HCT116 (cell line): ENCODE results near the gene ITIH5. TPM values are rescaled to one million over a fixed set of nuclear protein-coding genes. Genes with fewer than 3 reads are reported as not detected.

Source experiments
- ATAC-seq: fragments of 200-7000 bp; cut with Tn5 transposase; 2 replicates; pipeline ENCODE4 v1.9.1; 2020; ENCODE audit warnings: mild to moderate bottlenecking, moderate library complexity
- BruUV-seq: library from RNA; stranded (reverse); fragments of 400-500 nt; replicated peaks from 2 replicates; lab custom pipeline; 2021; lab: Mats Ljungman, UMichigan
- CTCF ChIA-PET: fragments of 300-600 bp; sonication (Branson Sonifier 250); formaldehyde crosslinking; loops from one replicate; lab custom pipeline; 2021; ENCODE audit warnings: antibody characterized with exemption; lab: Charles Lee
- POLR2A ChIA-PET: fragments of 300-600, 350-600 bp; sonication (Branson Sonifier 250); formaldehyde crosslinking; loops from one replicate; lab custom pipeline; 2021; ENCODE audit warnings: antibody characterized with exemption; lab: Charles Lee
- RAD21 ChIA-PET, 2 experiments: fragments of 300-600 bp; sonication (Branson Sonifier 250); formaldehyde crosslinking; loops; one replicate each; lab custom pipeline; 2023; ENCODE audit warnings: low total read pairs in 2 of 2; ENCODE audit not compliant: uncharacterized antibody in 2 of 2, unreplicated experiment in 2 of 2, low non-redundant PET in 1 of 2; lab: Charles Lee
- DNase-seq: peaks from one replicate; pipeline ENCODE4 v3.0.0-alpha.2; 2010; ENCODE audit warnings: low read depth, low spot score
- H2AFZ ChIP-seq: fragments of 200-600 bp; shearing (Covaris generic), sonication (generic); 2 replicates; pipeline ENCODE4 v1.6.1; 2017; ENCODE audit warnings: low read depth, mixed run types, mixed read lengths, antibody characterized with exemption, low read length; ENCODE audit not compliant: poor library complexity, severe bottlenecking
- H3K27ac ChIP-seq: 2 replicates; pipeline ENCODE4 v1.5.1; 2012; ENCODE audit warnings: low read depth, low read length
- H3K27me3 ChIP-seq: fragments of 200-600 bp; sonication (generic); 2 replicates; pipeline ENCODE4 v1.6.1; 2016; ENCODE audit warnings: mixed run types, low read length, mixed read lengths; ENCODE audit not compliant: insufficient read depth
- H3K36me3 ChIP-seq, 2 experiments: fragments of 200-500 bp in 1 of 2; fragments of 200-600 bp in 1 of 2; sonication (Bioruptor generic) in 1 of 2; sonication (generic) in 1 of 2; 2 replicates each; pipeline versions ENCODE4 v1.5.1 to v1.6.1; 2014 to 2016; ENCODE audit warnings: low read length in 2 of 2, inconsistent platforms in 1 of 2, mixed read lengths in 1 of 2, mixed run types in 1 of 2; ENCODE audit not compliant: insufficient read depth in 2 of 2, control insufficient read depth in 1 of 2
- H3K4me1 ChIP-seq, 2 experiments: fragments of 200-600 bp in 1 of 2; sonication (generic) in 1 of 2; 2 replicates each; pipeline versions ENCODE4 v1.5.1 to v1.6.1; 2012 to 2017; ENCODE audit warnings: low read length in 2 of 2, inconsistent platforms in 1 of 2, mild to moderate bottlenecking in 1 of 2, mixed read lengths in 1 of 2, mixed run types in 1 of 2, moderate library complexity in 1 of 2; ENCODE audit not compliant: insufficient read depth in 2 of 2, control insufficient read depth in 1 of 2
- H3K4me2 ChIP-seq: fragments of 200-600 bp; sonication (generic); 2 replicates; pipeline ENCODE4 v1.6.1; 2017; ENCODE audit warnings: mixed run types, low read length, mixed read lengths
- H3K4me3 ChIP-seq, 2 experiments: fragments of 200-600 bp in 1 of 2; sonication (generic) in 1 of 2; replicated peaks in 1 of 2; 2 replicates each; pipeline ENCODE4 v1.5.1; 2011 to 2016; ENCODE audit warnings: low read length in 2 of 2, control low read depth in 1 of 2, low read depth in 1 of 2, mild to moderate bottlenecking in 1 of 2, mixed read lengths in 1 of 2, mixed run types in 1 of 2
- H3K79me2 ChIP-seq: fragments of 200-600 bp; sonication (generic); 2 replicates; pipeline ENCODE4 v1.6.1; 2017; ENCODE audit warnings: mild to moderate bottlenecking, mixed run types, low read length, moderate library complexity, mixed read lengths; ENCODE audit not compliant: insufficient read depth
- H3K9ac ChIP-seq: fragments of 200-600 bp; sonication (generic); 2 replicates; pipeline ENCODE4 v1.6.1; 2016; ENCODE audit warnings: low read length, mixed read lengths
- H3K9me2 ChIP-seq: fragments of 200-600 bp; sonication (generic), shearing (Covaris generic); 2 replicates; pipeline ENCODE4 v1.6.1; 2017; ENCODE audit warnings: mixed run types, mild to moderate bottlenecking, moderate library complexity; ENCODE audit not compliant: insufficient read depth
- H3K9me3 ChIP-seq, 2 experiments: fragments of 200-500 bp in 1 of 2; fragments of 200-600 bp in 1 of 2; sonication (Bioruptor generic) in 1 of 2; sonication (generic) in 1 of 2; 2 replicates each; pipeline ENCODE4 v1.6.1; 2014 to 2017; ENCODE audit warnings: low read length in 2 of 2, mixed read lengths in 2 of 2, inconsistent platforms in 1 of 2, low read depth in 1 of 2, mild to moderate bottlenecking in 1 of 2, mixed run types in 1 of 2, moderate library complexity in 1 of 2; ENCODE audit not compliant: control insufficient read depth in 1 of 2, insufficient read depth in 1 of 2
- H4K20me1 ChIP-seq: fragments of 200-600 bp; sonication (generic), shearing (Covaris generic); 2 replicates; pipeline ENCODE4 v1.6.1; 2017; ENCODE audit warnings: mixed run types, mild to moderate bottlenecking, moderate library complexity; ENCODE audit not compliant: insufficient read depth
- ATF3 ChIP-seq: IDR thresholded peaks from 2 replicates; pipeline ENCODE4 v1.6.1; 2012
- CBX3 ChIP-seq: IDR thresholded peaks from 2 replicates; pipeline ENCODE4 v1.6.1; 2012; ENCODE audit warnings: low read depth
- CEBPB ChIP-seq: IDR thresholded peaks from 2 replicates; pipeline ENCODE4 v1.6.1; 2012; ENCODE audit warnings: low read depth
- EGR1 ChIP-seq: IDR thresholded peaks from 2 replicates; pipeline ENCODE4 v1.6.1; 2012; ENCODE audit warnings: low read depth
- EZH2phosphoT487 ChIP-seq: fragments of 200-600 bp; IDR thresholded peaks from 2 replicates; pipeline ENCODE4 v1.6.1; 2018; ENCODE audit warnings: antibody characterized with exemption, borderline replicate concordance
- MAX ChIP-seq: IDR thresholded peaks from 2 replicates; pipeline ENCODE4 v1.6.1; 2012
- RAD21 ChIP-seq: IDR thresholded peaks from 2 replicates; pipeline ENCODE4 v1.6.1; 2012; ENCODE audit warnings: low read depth, mild to moderate bottlenecking
- REST ChIP-seq: IDR thresholded peaks from 2 replicates; pipeline ENCODE4 v1.6.1; 2012; ENCODE audit warnings: low read depth
- SIN3A ChIP-seq: IDR thresholded peaks from 2 replicates; pipeline ENCODE4 v1.6.1; 2012; ENCODE audit warnings: low read depth
- SP1 ChIP-seq: IDR thresholded peaks from 2 replicates; pipeline ENCODE4 v1.6.1; 2012; ENCODE audit warnings: low read depth
- SRF ChIP-seq: IDR thresholded peaks from 2 replicates; pipeline ENCODE4 v1.6.1; 2012; ENCODE audit warnings: low read depth
- ZNF274 ChIP-seq: fragments of 200-500 bp; sonication (Bioruptor generic); IDR thresholded peaks from 2 replicates; pipeline ENCODE4 v1.6.1; 2014; ENCODE audit warnings: mild to moderate bottlenecking, low read depth, low read length, inconsistent platforms
- intact Hi-C: fragments of 100-400 bp; cut with micrococcal nuclease; formaldehyde crosslinking; loops from 2 replicates; pipeline ENCODE4 v1.10.0; 2022
- total RNA-seq: library from RNA; stranded (reverse); gene quantifications from one replicate; pipeline ENCODE4 v1.2.1, GENCODE V29; 2021; ENCODE audit not compliant: unreplicated experiment
- TF ChIP-seq, protein P1 (sequence below), 3 experiments: fragments of 200-600 bp in 1 of 3; sonication (generic) in 1 of 3; IDR thresholded peaks in 2 of 3; conservative IDR thresholded peaks in 1 of 3; 2 replicates each; pipeline ENCODE4 v1.5.1; 2012 to 2017; ENCODE audit warnings: low read depth in 2 of 3, low read length in 2 of 3, antibody characterized with exemption in 1 of 3, borderline replicate concordance in 1 of 3, control low read depth in 1 of 3, mild to moderate bottlenecking in 1 of 3, mixed read lengths in 1 of 3, mixed run types in 1 of 3, moderate library complexity in 1 of 3; ENCODE audit not compliant: insufficient read depth in 1 of 3

Gene ITIH5
- total RNA-seq, 1 experiment from 2014 or later = not detected

DNA sequence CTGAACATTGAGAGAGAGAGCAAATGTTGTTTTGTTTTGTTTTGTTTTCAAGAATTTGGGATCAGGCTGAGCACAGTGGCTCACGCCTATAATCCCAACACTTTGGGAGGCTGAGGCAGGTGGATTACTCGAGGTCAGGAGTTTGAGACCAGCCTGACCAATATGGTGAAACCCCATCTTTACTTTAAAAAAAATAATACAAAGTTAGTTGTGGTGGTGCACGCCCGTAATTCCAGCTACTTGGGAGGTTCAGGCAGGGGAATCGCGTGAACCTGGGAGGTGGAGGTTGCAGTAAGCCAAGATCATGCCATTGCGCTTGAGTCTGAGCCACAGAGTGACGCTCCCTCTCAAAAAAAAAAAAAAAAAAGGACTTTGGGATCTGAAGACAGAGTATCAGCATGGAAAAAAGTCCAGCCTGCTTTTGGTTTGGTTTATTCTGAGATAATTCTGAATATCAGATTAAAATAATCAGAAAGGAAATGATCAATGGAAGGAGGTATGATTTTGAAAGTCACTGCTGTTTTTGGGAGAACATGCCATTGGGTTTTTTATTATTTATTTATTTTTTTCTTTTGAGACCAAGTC is 34.5 kb upstream of the ITIH5 start:
- ATAC-seq = no peak
- RAD21 ChIA-PET = no interaction called here
- H3K4me1 ChIP-seq = no peaks in the 10 kb centered on the region
- no peaks in the 10 kb centered on the region for H4K20me1 ChIP-seq
- H3K27ac ChIP-seq = no peak overlapping the region
- H3K9ac ChIP-seq = no peak overlapping the region
- H2AFZ ChIP-seq = no peak overlapping the region
- H3K27me3 ChIP-seq = peaks cover 33% of the 10 kb centered on the region
- intact Hi-C loops = no loop called here
- H3K9me2 ChIP-seq = no peaks in the 10 kb centered on the region
- no peak overlapping the region for H3K4me2 ChIP-seq
- H3K9me3 ChIP-seq = no peaks in the 10 kb centered on the region
- CTCF ChIA-PET = interaction anchor here (1.8 kb wide), 1 partner anchor 14 kb away, joined by 7 read pairs; no protein-coding TSS in a partner anchor
- BruUV-seq = no TSS peak
- no peak for DNase-seq
- H3K4me3 ChIP-seq = no peak overlapping the region
- no peaks in the 10 kb centered on the region for H3K36me3 ChIP-seq
- POLR2A ChIA-PET = no interaction called here
- no peaks in the 10 kb centered on the region for H3K79me2 ChIP-seq
- no peak for TF ChIP-seq SP1
- TF ChIP-seq REST = no peak

DNA sequence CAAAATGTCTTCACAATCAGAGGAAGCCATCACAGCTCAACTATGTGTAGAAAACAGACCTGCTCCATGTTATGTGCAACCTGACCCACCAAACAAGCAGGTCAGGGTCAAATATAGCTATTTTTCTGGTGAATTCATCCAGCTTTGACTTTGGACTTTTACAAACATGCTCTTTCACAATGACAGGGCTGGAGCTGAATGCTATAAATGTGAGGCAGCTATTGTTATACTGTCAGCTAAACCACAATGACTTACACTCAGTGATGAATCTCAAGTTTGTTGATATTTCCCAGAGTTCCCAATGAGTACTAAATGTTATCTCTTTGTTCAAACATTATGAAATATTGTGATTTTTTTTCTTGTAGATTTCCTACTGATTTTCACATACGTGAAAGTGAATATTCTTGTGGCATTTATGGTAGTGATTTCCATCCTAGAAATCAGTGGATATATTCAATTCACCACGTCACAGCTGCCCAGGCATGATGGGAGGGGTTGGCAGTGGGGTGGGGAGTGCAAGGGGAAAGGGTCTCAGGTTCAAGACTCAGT is 33.9 kb upstream of the ITIH5 start:
- peaks cover 28% of the 10 kb centered on the region for H3K27me3 ChIP-seq
- ATAC-seq (no peak), DNase-seq (no peak)
- no TSS peak for BruUV-seq
- POLR2A ChIA-PET = no interaction called here
- no peaks in the 10 kb centered on the region for H3K4me1 ChIP-seq
- CTCF ChIA-PET = no interaction called here
- H3K9me2 ChIP-seq = no peaks in the 10 kb centered on the region
- no peak overlapping the region for H3K4me3 ChIP-seq
- intact Hi-C loops = no loop called here
- RAD21 ChIA-PET = no interaction called here
- no peaks in the 10 kb centered on the region for H3K79me2 ChIP-seq
- no peak overlapping the region for H3K9ac ChIP-seq
- H4K20me1 ChIP-seq = no peaks in the 10 kb centered on the region
- H3K9me3 ChIP-seq = no peaks in the 10 kb centered on the region
- no peak overlapping the region for H3K27ac ChIP-seq
- H2AFZ ChIP-seq = no peak overlapping the region
- no peaks in the 10 kb centered on the region for H3K36me3 ChIP-seq
- H3K4me2 ChIP-seq = no peak overlapping the region
- no peak for TF ChIP-seq ATF3
- no peak for TF ChIP-seq SP1
- TF ChIP-seq ZNF274 = no peak
- TF ChIP-seq SIN3A = no peak
- no peak for TF ChIP-seq RAD21
- TF ChIP-seq CBX3 = no peak
- TF ChIP-seq EZH2phosphoT487 = no peak
- no peak for TF ChIP-seq SRF
- no peak for TF ChIP-seq EGR1
- no peak for TF ChIP-seq CEBPB
- TF ChIP-seq MAX = no peak
- TF ChIP-seq, protein P1, sequence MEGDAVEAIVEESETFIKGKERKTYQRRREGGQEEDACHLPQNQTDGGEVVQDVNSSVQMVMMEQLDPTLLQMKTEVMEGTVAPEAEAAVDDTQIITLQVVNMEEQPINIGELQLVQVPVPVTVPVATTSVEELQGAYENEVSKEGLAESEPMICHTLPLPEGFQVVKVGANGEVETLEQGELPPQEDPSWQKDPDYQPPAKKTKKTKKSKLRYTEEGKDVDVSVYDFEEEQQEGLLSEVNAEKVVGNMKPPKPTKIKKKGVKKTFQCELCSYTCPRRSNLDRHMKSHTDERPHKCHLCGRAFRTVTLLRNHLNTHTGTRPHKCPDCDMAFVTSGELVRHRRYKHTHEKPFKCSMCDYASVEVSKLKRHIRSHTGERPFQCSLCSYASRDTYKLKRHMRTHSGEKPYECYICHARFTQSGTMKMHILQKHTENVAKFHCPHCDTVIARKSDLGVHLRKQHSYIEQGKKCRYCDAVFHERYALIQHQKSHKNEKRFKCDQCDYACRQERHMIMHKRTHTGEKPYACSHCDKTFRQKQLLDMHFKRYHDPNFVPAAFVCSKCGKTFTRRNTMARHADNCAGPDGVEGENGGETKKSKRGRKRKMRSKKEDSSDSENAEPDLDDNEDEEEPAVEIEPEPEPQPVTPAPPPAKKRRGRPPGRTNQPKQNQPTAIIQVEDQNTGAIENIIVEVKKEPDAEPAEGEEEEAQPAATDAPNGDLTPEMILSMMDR (IDR thresholded peaks at IDR 0.05 in 2 of 3, conservative IDR thresholded peaks at IDR 0.05 in 1 of 3; ENCODE audit: borderline replicate concordance in 1 of 3, insufficient read depth in 1 of 3, low read depth in 2 of 3, low read length in 2 of 3) = no peak
